Tibial nerve (tissue), 3 donors: Measurements from ENCODE around the gene CNGB1.

Experiments
- CTCF ChIP-seq, 5 experiments: fragments of 200-600 bp in 3 of 5; fragments of 450-650 bp in 2 of 5; sonication (generic) in 3 of 5; IDR thresholded peaks; one replicate each; pipeline ENCODE4 v1.5.1; 2016 to 2019; ENCODE audit warnings: antibody characterized with exemption in 5 of 5, mild to moderate bottlenecking in 3 of 5, moderate library complexity in 2 of 5
- POLR2A ChIP-seq, 2 donors: fragments of 450-650 bp; IDR thresholded peaks; one replicate each; pipeline ENCODE4 v1.6.1; 2017; ENCODE audit warnings: antibody characterized with exemption in 2 of 2, mild to moderate bottlenecking in 2 of 2, moderate library complexity in 2 of 2

- TF ChIP-seq CTCF (IDR thresholded peaks at IDR 0.05) (no peak), POLR2A (IDR thresholded peaks at IDR 0.05) (no peak)
These were observed 8.2 kb downstream of the CNGB1 start for GRCh38 chr16:57962756-57963155.
